NCI-H526 (cell line): ENCODE data around the gene FYN.

ENCODE experiments used
- DNase-seq, 2 experiments: peaks; one replicate each; lab custom pipeline; 2025; lab: John Stamatoyannopoulos, UW

The FYN gene

GRCh38 chr6:111725446-111726112 is 147.7 kb downstream of the FYN start:
- DNase-seq, result no peak

- no peak for DNase-seq
Measured at GRCh38 chr6:111724505-111724904, 148.7 kb downstream of the FYN start.

GRCh38 chr6:111724039-111724438 is 149.2 kb downstream of the FYN start:
- DNase-seq, result no peak

DNA sequence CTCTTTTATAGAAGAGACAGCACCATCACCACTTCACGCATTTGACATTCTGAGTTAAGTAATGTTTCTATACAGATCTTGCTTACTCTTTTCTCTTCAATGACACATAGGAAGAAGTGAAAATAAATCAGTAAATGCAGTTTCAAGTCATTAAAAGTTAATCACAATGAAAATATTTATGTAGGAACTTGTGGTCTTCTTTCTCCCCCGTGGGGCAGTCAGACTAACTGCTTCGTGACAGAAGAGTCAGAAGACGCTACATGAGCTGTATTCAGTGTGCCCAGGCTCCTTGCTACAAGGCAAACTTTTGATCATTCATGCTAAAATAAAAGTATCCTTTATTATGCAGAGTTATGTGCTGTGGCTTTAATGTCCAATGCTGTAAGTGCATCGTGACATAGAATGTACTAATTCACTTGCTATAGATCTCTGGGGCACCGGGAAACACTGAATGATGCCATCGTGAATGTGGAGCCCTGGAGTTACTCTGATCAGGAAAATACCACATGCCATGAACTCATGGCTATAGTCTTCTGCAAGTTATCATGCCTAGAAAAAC is 149.8 kb downstream of the FYN start:
- DNase-seq, result no peak

- no peak for DNase-seq
Measured at GRCh38 chr6:111722179-111722731, 151.0 kb downstream of the FYN start.

DNA sequence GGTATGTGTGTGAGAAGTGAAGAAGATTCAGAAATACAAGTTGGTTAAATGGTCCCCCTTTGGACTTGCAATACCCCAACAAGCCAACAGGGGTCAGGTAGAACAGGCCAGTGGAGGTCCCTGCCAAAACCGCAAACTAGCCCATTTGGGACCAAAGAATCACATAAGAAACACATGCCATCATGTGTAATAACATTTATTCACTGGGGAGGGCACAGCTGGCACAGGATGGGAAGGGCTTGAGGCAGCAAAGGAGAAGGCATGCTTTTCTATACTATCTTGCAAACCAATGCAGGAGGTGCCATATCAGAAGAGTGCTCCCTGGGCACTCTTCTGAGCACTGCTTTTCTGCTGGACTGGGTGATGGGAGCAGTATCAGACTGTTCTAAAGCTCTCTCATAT is 151.5 kb downstream of the FYN start:
- peak in 1 of 2 experiments; percentile 36 for DNase-seq

DNA sequence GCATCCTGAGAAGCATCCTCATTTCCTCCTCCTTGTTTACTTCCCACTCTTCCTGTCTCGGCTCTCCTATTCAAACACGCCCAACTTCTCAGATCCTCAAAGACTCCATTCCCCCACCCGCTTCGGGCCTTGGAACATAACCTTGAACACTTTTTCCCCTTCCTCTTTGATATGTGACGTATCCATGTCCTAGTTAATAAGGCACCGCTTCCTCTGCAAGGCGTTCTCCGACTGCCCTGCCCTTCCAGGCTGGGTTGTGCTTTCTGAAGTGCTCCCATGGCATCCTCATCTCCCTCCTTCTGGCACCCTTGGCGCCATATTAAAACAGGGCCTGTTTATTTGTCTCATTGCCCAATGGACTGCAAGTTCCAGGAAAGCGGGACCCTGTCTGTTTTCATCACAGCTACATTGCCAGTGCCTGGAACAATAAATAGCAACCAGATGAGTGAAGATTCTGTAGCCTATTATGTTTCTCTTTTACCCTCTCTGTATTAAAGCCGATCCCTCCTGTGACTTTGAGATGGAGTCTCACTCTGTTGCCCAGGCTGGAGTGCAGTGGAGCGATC is 152.2 kb downstream of the FYN start:
- DNase-seq, result no peak

DNA sequence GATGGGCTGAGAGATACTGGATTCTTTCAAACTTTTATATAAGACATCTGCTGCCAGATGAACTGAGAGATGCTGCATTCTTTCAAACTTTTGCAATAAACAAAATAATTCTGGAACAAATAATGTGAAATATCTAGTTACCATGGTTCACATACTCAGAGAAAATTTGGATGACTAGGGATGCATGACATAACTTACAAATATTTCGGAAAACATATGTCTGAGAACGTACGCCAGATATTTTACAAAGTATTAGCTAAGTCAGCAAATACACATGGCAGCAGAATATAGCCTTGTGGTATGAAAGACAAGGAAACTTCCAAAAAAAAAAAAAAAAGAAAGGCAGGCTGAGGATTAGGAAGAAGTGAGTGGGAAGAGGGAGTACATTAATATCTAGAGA is 154.3 kb downstream of the FYN start:
- no peak for DNase-seq

DNA sequence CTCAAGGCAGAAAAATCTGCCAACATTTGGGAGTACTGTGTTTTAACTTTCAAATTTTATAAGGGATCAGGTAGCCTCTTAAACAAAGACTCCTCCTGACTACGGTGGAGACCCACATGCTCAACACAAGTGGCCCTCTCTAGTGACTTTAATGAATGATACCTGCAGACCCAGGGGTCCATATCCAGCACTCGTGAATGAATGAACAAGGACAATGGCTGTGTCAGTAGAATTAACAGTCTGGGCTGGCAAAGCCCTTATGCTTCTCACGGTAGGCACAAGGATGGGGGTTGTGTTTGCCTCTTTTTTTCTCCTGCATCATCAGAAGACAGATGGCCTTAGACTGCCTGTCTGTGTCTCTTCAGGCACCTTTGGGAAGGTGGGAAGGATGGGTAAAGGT is 154.9 kb downstream of the FYN start:
- DNase-seq, result no peak

- no peak for DNase-seq
Measured at GRCh38 chr6:111717621-111718020, 155.6 kb downstream of the FYN start.

- no peak for DNase-seq
Measured at GRCh38 chr6:111716325-111716724, 156.9 kb downstream of the FYN start.

DNA sequence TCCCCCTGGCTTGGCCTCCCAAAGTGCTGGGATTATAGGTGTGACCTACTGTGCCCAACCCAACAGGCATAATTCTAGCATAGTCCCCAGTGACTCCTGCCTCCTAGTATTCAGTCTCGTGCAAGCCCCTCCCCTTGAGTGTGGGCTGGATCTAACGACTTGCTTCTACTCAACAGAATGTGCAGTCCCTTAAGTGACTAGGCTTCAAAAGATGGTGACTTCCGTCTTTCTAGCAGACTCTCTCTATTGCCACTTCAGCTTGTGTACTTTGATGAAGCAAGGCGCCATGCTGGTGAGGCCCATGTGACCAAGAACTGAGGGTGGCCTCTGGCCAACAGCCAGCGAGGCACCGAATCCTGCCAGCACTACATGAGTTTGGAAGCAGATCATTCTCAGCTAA is 157.9 kb downstream of the FYN start:
- DNase-seq, result no peak

- no peak for DNase-seq
Measured at GRCh38 chr6:111714416-111715270, 158.6 kb downstream of the FYN start.

GRCh38 chr6:111713811-111714210 is 159.4 kb downstream of the FYN start:
- DNase-seq, result no peak

DNA sequence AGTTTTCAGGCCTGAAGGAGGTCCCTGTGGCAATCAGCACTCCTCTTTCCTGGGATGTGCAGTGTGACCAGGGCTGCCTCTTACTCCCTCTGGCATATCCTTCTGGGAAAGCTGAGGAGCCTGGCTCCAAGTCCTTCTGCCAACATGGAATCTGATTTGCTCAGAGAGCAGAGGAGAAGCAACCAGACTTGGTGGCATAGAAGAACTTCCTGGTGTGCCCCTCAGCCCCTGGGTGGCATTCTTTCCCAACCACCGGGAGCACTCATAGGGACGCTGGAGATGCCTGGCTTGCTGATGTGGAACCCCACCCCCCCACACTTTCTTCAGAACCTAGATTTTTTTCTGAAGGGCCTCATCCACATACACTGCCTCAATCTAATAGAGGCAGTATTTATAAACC is 160.0 kb downstream of the FYN start:
- no peak for DNase-seq

GRCh38 chr6:111711984-111712752 is 161.1 kb downstream of the FYN start:
- DNase-seq, result no peak

GRCh38 chr6:111711476-111711875 is 161.8 kb downstream of the FYN start:
- DNase-seq, result peak; percentile 78 to 90

- DNase-seq, result peak in 1 of 2 experiments; percentile 36
Measured at GRCh38 chr6:111710911-111711310, 162.3 kb downstream of the FYN start.

DNA sequence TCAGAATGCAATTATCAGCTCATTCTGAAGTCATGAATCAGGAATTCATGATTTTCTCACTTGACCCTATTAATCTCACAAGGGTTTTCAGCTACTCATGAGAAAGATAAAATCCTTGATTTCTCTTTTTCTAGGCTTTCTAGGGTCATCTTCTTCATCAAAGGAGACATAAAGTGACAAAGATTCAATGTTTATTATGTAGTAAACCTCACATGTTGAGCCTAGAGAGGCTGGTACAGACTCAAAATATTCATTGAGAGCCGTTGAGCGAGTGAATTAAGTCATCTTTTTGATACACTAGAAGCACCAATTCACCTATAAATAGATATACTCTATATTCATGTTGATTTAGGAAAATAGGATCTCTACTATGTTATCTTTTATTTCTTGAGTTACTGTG is 162.8 kb downstream of the FYN start:
- DNase-seq, result peak; percentile 58 to 66

- DNase-seq, result peak; percentile 78 to 86
Measured at GRCh38 chr6:111709615-111710398, 163.4 kb downstream of the FYN start.

- DNase-seq, result no peak
Measured at GRCh38 chr6:111709201-111709600, 164.1 kb downstream of the FYN start.
